Loucy (cell line): ENCODE results near the gene KIAA0319L.
A peak's percentile ranks its signal among the peaks of the same experiment; 100 is the strongest.

Experiments used
- H2AFZ ChIP-seq: fragments of 200-600 bp; sonication (generic); 2 replicates; pipeline ENCODE4 v1.6.0; 2016; ENCODE audit warnings: antibody characterized with exemption, mild to moderate bottlenecking, low read length, moderate library complexity
- H3F3A ChIP-seq: fragments of 200-600 bp; 2 replicates; pipeline ENCODE4 v1.6.0; 2016; ENCODE audit warnings: antibody characterized with exemption, low read depth, mild to moderate bottlenecking
- H3K27me3 ChIP-seq: fragments of 200-600 bp; sonication (generic); 2 replicates; pipeline ENCODE4 v1.6.1; 2014; ENCODE audit warnings: low read length, mild to moderate bottlenecking; ENCODE audit not compliant: insufficient read depth, poor library complexity, severe bottlenecking
- H3K36me3 ChIP-seq: fragments of 200-600 bp; sonication (generic); 2 replicates; pipeline ENCODE4 v1.6.1; 2016; ENCODE audit warnings: low read length; ENCODE audit not compliant: insufficient read depth
- H3K4me1 ChIP-seq: fragments of 200-600 bp; sonication (generic); 2 replicates; pipeline ENCODE4 v1.5.1; 2014; ENCODE audit warnings: low read length, mild to moderate bottlenecking; ENCODE audit not compliant: insufficient read depth, poor library complexity, severe bottlenecking
- H3K4me2 ChIP-seq: fragments of 200-600 bp; sonication (generic); 2 replicates; pipeline ENCODE4 v1.6.0; 2014; ENCODE audit warnings: antibody characterized with exemption, low read length, low read depth, mild to moderate bottlenecking; ENCODE audit not compliant: poor library complexity, severe bottlenecking
- H3K4me3 ChIP-seq: fragments of 200-600 bp; sonication (generic); 2 replicates; pipeline ENCODE4 v1.5.1; 2014; ENCODE audit warnings: low read length, mild to moderate bottlenecking, mixed read lengths; ENCODE audit not compliant: poor library complexity, severe bottlenecking
- H3K79me2 ChIP-seq: fragments of 200-600 bp; sonication (generic); 2 replicates; pipeline ENCODE4 v1.6.1; 2014; ENCODE audit warnings: low read length; ENCODE audit not compliant: insufficient read depth
- H3K9ac ChIP-seq: fragments of 200-600 bp; sonication (generic); 2 replicates; pipeline ENCODE4 v1.6.0; 2014; ENCODE audit warnings: mild to moderate bottlenecking, low read depth, low read length, moderate library complexity; ENCODE audit not compliant: poor library complexity, severe bottlenecking
- H3K9me2 ChIP-seq: fragments of 200-600 bp; sonication (generic); replicated peaks from 2 replicates; pipeline ENCODE4 v1.6.1; 2016; ENCODE audit warnings: low read depth, low read length, mixed read lengths
- H3K9me3 ChIP-seq: fragments of 200-600 bp; sonication (generic); 2 replicates; pipeline ENCODE4 v1.6.1; 2014; ENCODE audit warnings: mild to moderate bottlenecking, antibody characterized with exemption, low read length, low read depth; ENCODE audit not compliant: insufficient read depth
- H4K20me1 ChIP-seq: fragments of 200-600 bp; sonication (generic); 2 replicates; pipeline ENCODE4 v1.6.0; 2014; ENCODE audit warnings: antibody characterized with exemption, low read length, mild to moderate bottlenecking; ENCODE audit not compliant: insufficient read depth, poor library complexity, severe bottlenecking
- EZH2phosphoT487 ChIP-seq: fragments of 200-600 bp; IDR thresholded peaks from 2 replicates; pipeline ENCODE4 v1.6.1; 2018; ENCODE audit warnings: antibody characterized with exemption, mild to moderate bottlenecking, moderate library complexity, borderline replicate concordance
- TF ChIP-seq, protein P1 (sequence below): fragments of 200-600 bp; sonication (generic); conservative IDR thresholded peaks from 2 replicates; pipeline ENCODE4 v1.5.1; 2014; ENCODE audit warnings: mild to moderate bottlenecking, antibody characterized with exemption, low read length

The KIAA0319L gene

DNA sequence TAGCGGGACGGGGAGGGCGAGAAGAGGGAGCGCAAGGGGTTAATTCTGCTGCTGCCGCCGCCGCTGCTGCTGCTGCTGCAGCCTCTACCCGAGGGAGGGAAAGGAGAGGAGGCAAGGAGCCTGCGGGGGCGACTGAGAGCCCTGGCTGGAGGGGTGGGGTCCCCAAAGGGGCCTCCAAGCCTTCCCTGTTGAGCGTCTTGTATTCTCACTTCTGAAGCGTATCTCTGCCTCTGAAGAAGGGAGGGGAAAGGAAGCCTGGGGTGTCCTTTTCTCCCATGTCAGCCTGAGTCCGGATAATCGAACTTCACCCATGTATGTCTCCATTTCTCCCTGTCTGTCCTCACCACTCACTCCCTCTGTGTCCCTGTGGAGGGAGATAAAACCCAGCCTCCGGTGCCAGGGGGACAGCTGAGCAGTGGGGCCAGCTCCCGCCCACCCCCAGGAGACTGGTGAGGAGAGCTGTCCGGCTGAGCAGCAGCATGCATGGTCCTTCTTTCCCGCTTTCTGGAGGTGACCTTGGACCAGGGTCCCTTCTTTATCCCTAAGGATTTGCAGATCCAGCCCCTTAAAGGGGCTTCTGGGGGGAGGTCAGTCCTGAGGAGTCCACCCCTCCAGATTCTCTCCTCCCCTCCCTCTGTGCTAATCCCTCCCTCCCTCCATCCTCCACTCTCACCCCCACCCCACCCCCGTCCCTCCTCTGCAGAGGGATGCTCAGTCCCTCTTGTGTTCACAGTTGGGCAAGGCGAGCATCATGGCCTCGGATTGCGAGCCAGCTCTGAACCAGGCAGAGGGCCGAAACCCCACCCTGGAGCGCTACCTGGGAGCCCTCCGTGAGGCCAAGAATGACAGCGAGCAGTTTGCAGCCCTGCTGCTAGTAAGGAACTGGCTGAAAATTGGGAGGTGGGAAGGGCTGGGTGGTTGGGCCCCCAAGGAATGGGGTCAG, 1.4 kb upstream of the KIAA0319L start:
- Histone ChIP-seq H3K79me2 (peaks cover 65% of the 10 kb centered on the region), H3K36me3 (no peaks in the 10 kb centered on the region), H3K9me3 (no peaks in the 10 kb centered on the region), H3F3A (no peaks in the 10 kb centered on the region), H3K4me2 (peak overlapping the region; percentile 95), H4K20me1 (peaks cover 18% of the 10 kb centered on the region), H3K9ac (peak overlapping the region; percentile 86), H3K4me3 (peak overlapping the region; percentile 81), H2AFZ (no peak overlapping the region; the same call in 1 of the 2 replicates), H3K27me3 (no peaks in the 10 kb centered on the region), H3K4me1 (peaks cover 62% of the 10 kb centered on the region), H3K9me2 (no peaks in the 10 kb centered on the region)
- no peak for TF ChIP-seq EZH2phosphoT487
- TF ChIP-seq, protein P1, sequence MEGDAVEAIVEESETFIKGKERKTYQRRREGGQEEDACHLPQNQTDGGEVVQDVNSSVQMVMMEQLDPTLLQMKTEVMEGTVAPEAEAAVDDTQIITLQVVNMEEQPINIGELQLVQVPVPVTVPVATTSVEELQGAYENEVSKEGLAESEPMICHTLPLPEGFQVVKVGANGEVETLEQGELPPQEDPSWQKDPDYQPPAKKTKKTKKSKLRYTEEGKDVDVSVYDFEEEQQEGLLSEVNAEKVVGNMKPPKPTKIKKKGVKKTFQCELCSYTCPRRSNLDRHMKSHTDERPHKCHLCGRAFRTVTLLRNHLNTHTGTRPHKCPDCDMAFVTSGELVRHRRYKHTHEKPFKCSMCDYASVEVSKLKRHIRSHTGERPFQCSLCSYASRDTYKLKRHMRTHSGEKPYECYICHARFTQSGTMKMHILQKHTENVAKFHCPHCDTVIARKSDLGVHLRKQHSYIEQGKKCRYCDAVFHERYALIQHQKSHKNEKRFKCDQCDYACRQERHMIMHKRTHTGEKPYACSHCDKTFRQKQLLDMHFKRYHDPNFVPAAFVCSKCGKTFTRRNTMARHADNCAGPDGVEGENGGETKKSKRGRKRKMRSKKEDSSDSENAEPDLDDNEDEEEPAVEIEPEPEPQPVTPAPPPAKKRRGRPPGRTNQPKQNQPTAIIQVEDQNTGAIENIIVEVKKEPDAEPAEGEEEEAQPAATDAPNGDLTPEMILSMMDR, result no peak; the same call in 1 of the 2 replicates

DNA sequence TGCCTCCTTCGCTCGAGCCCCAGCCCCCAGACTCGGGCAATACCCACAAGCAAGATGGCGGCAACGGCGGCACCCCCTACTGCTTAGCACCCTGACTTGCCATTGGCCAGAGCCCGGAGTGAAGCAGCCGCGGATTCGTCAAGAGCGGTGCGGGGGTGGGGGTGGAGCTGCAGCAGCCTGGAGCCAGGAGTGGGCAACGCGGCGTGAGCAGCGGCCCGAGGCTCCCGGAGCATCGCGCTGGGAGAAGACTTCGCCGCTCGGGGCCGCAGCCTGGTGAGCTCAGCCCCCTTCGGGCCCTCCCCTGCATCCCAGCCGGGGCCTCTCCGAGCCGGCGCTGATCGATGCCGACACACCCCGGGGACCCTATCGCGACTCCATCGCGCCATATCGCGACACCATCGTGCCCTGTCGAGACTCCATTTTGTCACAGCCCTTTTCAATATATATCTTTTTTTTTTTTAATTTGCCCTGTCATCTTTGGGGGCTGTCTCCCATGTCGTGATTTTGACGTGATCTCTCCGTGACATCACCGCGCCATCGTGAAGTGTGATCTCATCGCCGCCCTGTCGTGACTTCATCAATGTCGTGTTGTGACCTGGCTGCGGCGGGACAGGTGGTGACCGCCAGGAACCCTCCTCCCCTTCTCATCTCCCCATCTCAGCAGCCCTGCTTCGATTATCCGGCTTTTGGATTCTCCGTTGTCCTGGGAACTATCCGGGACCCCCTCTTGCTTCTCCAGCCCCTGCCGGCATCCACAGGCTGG, 589 bp upstream of the KIAA0319L start, which contains the start of gene NCDN:
NCDN (plus strand) TSS at position 189 of the 763 bp plus-strand sequence; CDS start at position 581, 392 bp downstream.
- Histone ChIP-seq H3K27me3 (no peaks in the 10 kb centered on the region), H3K36me3 (no peaks in the 10 kb centered on the region), H3K79me2 (peaks cover 64% of the 10 kb centered on the region), H3K9me3 (no peaks in the 10 kb centered on the region), H2AFZ (peak within 1 kb of the TSS; percentile 99), H3F3A (no peaks in the 10 kb centered on the region), H4K20me1 (peaks cover 18% of the 10 kb centered on the region), H3K9me2 (no peaks in the 10 kb centered on the region), H3K4me3 (peak within 1 kb of the TSS; percentile 81), H3K4me2 (peak within 1 kb of the TSS; percentile 95), H3K4me1 (peaks cover 53% of the 10 kb centered on the region), H3K9ac (peak within 1 kb of the TSS; percentile 86)
- no peak for TF ChIP-seq EZH2phosphoT487
- TF ChIP-seq, protein P1, result no peak

DNA sequence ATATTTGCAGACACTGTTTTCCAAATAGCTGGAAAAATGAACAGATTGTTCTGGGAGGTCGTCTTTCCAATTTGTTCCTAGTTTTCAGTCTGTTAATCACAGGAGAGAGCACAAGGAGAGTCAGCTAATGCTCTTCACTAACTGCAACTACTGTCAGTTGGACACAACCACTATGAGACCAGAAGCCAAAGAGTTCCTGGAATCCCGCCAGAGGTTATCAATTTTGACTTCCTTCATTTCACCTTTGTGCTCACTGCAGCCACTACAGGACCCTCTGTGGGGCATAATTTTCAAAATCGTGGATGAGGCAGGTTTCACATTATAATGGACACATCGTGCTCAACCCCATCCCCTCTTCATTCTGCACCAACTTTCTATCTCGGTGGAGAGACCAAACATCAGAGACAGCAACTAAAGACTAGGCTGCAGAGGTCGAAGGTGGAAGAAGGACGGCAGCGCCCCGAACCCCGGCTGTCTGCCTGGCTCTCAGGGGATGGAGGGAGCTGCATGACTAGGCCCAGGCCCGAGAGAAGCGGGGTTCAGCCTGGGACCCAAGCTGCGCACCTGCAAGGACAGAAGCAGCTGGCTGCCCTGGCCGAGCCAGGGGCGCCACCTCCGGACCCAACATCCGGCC, 602 bp downstream of the KIAA0319L start:
- Histone ChIP-seq H3K27me3 (no peaks in the 10 kb centered on the region), H3F3A (no peaks in the 10 kb centered on the region), H4K20me1 (peaks cover 18% of the 10 kb centered on the region), H3K9me2 (no peaks in the 10 kb centered on the region), H3K9ac (peak overlapping the region; percentile 86), H3K79me2 (peaks cover 58% of the 10 kb centered on the region), H3K4me2 (peak overlapping the region; percentile 88), H2AFZ (peak overlapping the region; percentile 99), H3K4me3 (peak overlapping the region; percentile 81), H3K36me3 (peaks cover 5% of the 10 kb centered on the region; the same call in 1 of the 2 replicates), H3K9me3 (no peaks in the 10 kb centered on the region), H3K4me1 (peaks cover 41% of the 10 kb centered on the region)
- TF ChIP-seq EZH2phosphoT487, result no peak
- TF ChIP-seq, protein P1, result no peak
